Caco-2 (cell line): ENCODE results near the gene VAV2. TPM values are rescaled to one million over a fixed set of nuclear protein-coding genes. Genes with fewer than 3 reads are reported as not detected.
"Not testable (repeated sequence)": the region's sequence is repeated elsewhere in the genome, so short reads cannot be mapped to it uniquely, and the experiment has no call there.

ENCODE experiments used
- BruUV-seq: library from RNA; stranded (reverse); fragments of 400-500 nt; replicated peaks from 2 replicates; lab custom pipeline; 2021; lab: Mats Ljungman, UMichigan
- CTCF ChIA-PET: fragments of 300-600 bp; sonication (Branson Sonifier 250); formaldehyde crosslinking; loops from one replicate; lab custom pipeline; 2022; ENCODE audit warnings: antibody characterized with exemption; lab: Charles Lee
- POLR2A ChIA-PET: fragments of 300-600 bp; sonication (Branson Sonifier 250); formaldehyde crosslinking; loops from one replicate; lab custom pipeline; 2022; ENCODE audit warnings: antibody characterized with exemption; lab: Charles Lee
- DNase-seq, 2 experiments: peaks; one replicate each; pipeline versions ENCODE4 v3.0.0 to v3.0.0-alpha.2; 2020 to 2022
- H3K27me3 ChIP-seq: replicated peaks from 2 replicates; pipeline ENCODE4 v1.6.0; 2011; ENCODE audit warnings: low read length; ENCODE audit not compliant: control insufficient read depth, insufficient read depth
- H3K36me3 ChIP-seq: 2 replicates; pipeline ENCODE4 v1.5.1; 2011; ENCODE audit warnings: low read length; ENCODE audit not compliant: control insufficient read depth, insufficient read depth
- H3K4me1 ChIP-seq: fragments of 250-450 bp; sonication (Bioruptor Pico); 2 replicates; pipeline ENCODE4 v1.5.1; 2020; ENCODE audit warnings: mild to moderate bottlenecking
- H3K4me3 ChIP-seq: 2 replicates; pipeline ENCODE4 v1.5.1; 2011; ENCODE audit warnings: low read depth, mild to moderate bottlenecking, control low read depth, low read length
- H3K9me3 ChIP-seq: fragments of 250-450 bp; sonication (Bioruptor Pico); 2 replicates; pipeline ENCODE4 v1.5.1; 2020; ENCODE audit warnings: mild to moderate bottlenecking, moderate library complexity
- H3K27ac Mint-ChIP-seq: one replicate; pipeline ENCODE4 v1.8.0; 2022; ENCODE audit warnings: mixed read lengths; ENCODE audit not compliant: unreplicated experiment
- H3K27me3 Mint-ChIP-seq: one replicate; pipeline ENCODE4 v1.8.0; 2022; ENCODE audit warnings: mixed read lengths; ENCODE audit not compliant: insufficient read depth, unreplicated experiment
- H3K36me3 Mint-ChIP-seq: one replicate; pipeline ENCODE4 v1.8.0; 2022; ENCODE audit warnings: mild to moderate bottlenecking, mixed read lengths; ENCODE audit not compliant: insufficient read depth, unreplicated experiment
- H3K4me1 Mint-ChIP-seq: one replicate; pipeline ENCODE4 v1.8.0; 2022; ENCODE audit warnings: low read depth, mixed read lengths; ENCODE audit not compliant: unreplicated experiment
- H3K4me3 Mint-ChIP-seq: one replicate; pipeline ENCODE4 v1.8.0; 2022; ENCODE audit warnings: mild to moderate bottlenecking, moderate library complexity, mixed read lengths; ENCODE audit not compliant: unreplicated experiment
- H3K9me3 Mint-ChIP-seq: one replicate; pipeline ENCODE4 v1.8.0; 2022; ENCODE audit warnings: mixed read lengths; ENCODE audit not compliant: unreplicated experiment
- CTCF ChIP-seq, 2 experiments: fragments of 200-600 bp in 1 of 2; IDR thresholded peaks; 1 replicate in 1 of 2; 2 replicates in 1 of 2; pipeline versions ENCODE4 v1.5.1 to v1.8.0; 2011 to 2022; ENCODE audit warnings: antibody characterized with exemption in 1 of 2, control low read depth in 1 of 2, inconsistent platforms in 1 of 2, low read depth in 1 of 2, low read length in 1 of 2, mild to moderate bottlenecking in 1 of 2, moderate library complexity in 1 of 2; ENCODE audit not compliant: insufficient read depth in 1 of 2, severe bottlenecking in 1 of 2, unreplicated experiment in 1 of 2
- intact Hi-C: fragments of 100-400 bp; cut with micrococcal nuclease; formaldehyde crosslinking; loops from one replicate; pipeline ENCODE4 v1.10.0; 2022; ENCODE audit not compliant: unreplicated experiment
- total RNA-seq: library from RNA; stranded (reverse); gene quantifications from 2 replicates; pipeline ENCODE4 v1.2.3, GENCODE V29; 2022

Gene VAV2
- total RNA-seq, 1 experiment from 2014 or later = 55.3 TPM

DNA sequence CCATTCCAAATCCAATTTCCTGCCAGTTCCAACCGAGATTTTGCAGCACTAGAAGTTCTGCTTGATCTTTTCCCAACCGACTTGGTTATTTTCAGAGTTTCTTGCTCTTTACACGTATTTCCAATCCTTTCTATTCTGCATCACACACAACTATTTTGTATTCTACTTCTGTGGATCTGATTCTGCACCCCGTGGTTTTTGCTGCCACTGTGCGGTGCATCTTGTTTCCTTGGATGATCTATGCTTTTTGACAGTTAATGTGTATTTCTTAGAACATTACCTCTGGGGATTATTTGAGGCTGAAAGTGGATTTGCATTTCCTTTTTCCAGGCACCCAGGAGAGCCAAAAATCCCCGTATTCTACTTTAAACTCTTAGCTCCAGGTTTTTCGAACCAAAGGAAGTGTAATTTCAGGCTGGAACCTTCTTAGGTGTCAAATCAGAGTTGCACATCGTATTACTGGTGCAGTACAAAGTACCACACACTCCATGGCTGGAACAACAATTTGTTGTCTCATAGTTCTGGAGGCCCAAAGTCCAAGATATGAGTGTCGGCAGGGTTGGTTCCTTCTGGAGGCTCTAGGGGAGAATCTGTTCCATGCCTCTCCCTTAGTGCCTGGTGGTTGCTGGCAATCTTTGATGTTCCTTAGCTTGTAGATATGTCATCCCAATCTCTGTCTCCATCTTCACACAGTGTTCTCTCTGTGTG lies 239.2 kb downstream of the VAV2 start:
- no peaks in the 10 kb centered on the region for H3K36me3 ChIP-seq
- no peaks in the 10 kb centered on the region for H3K27me3 ChIP-seq
- no peak for DNase-seq
- peaks cover 12% of the 10 kb centered on the region for H3K4me1 ChIP-seq
- H3K4me3 ChIP-seq = no peak overlapping the region
- no peak for TF ChIP-seq CTCF (IDR thresholded peaks at IDR 0.05; ENCODE audit: insufficient read depth in 1 of 2, low read depth in 1 of 2, low read length in 1 of 2, severe bottlenecking in 1 of 2, unreplicated experiment in 1 of 2)
- ChIA-PET CTCF (interaction anchor here (0.6 kb wide), 2 partner anchors 271 to 418 kb away, joined by 3 to 9 read pairs; no protein-coding TSS in a partner anchor), POLR2A (no interaction called here)
- Mint-ChIP-seq H3K27me3 (no peaks in the 10 kb centered on the region), H3K9me3 (peaks cover 10% of the 10 kb centered on the region), H3K4me1 (peaks cover 16% of the 10 kb centered on the region), H3K36me3 (peaks cover 31% of the 10 kb centered on the region), H3K27ac (no peak overlapping the region), H3K4me3 (no peak overlapping the region)
- H3K9me3 ChIP-seq = no peaks in the 10 kb centered on the region
- BruUV-seq = TSS peak; percentile 10
- intact Hi-C loops = no loop called here

DNA sequence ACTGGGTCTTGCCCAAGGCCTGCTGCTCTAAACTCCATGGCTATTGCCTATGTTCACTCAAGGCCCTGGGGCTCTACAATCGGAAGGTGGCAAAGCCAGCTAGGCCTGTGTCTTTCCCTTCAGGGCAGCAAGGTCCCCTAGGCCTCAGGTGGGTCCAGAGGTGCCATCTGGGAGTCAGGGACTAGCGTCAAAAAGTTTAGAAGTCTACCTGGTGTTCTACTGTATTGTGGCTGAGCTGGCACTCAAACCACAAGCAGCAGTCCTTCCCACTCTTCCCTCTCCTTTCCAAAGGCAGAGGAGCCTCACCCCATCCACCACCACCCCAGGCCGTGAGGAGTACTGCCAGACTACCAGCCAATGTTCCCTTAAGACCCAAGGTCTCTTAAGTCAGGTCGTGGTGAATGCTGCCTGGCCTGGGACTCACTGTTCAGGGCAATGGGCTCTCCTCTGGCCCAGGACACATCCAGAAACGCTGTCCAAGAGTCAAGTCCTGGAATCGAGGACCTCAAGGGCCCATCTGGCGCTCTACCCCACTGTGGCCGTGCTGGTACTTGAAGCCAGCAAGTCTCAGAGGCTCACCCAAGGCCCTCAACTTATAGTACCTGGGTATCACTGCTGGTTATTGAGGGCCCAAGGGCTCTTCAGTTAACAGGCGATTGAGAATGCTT lies 241.0 kb downstream of the VAV2 start:
- ChIA-PET CTCF (no interaction called here), POLR2A (no interaction called here)
- Mint-ChIP-seq H3K27ac (no peak overlapping the region), H3K9me3 (peaks cover 19% of the 10 kb centered on the region), H3K4me3 (no peak overlapping the region), H3K27me3 (no peaks in the 10 kb centered on the region), H3K36me3 (peaks cover 29% of the 10 kb centered on the region), H3K4me1 (peaks cover 16% of the 10 kb centered on the region)
- TF ChIP-seq CTCF (IDR thresholded peaks at IDR 0.05; ENCODE audit: insufficient read depth in 1 of 2, low read depth in 1 of 2, low read length in 1 of 2, severe bottlenecking in 1 of 2, unreplicated experiment in 1 of 2) = no peak
- no peak for DNase-seq
- Histone ChIP-seq H3K36me3 (no peaks in the 10 kb centered on the region), H3K27me3 (no peaks in the 10 kb centered on the region), H3K9me3 (no peaks in the 10 kb centered on the region), H3K4me3 (no peak overlapping the region), H3K4me1 (peaks cover 12% of the 10 kb centered on the region)
- intact Hi-C loops = no loop called here
- no TSS peak for BruUV-seq

DNA sequence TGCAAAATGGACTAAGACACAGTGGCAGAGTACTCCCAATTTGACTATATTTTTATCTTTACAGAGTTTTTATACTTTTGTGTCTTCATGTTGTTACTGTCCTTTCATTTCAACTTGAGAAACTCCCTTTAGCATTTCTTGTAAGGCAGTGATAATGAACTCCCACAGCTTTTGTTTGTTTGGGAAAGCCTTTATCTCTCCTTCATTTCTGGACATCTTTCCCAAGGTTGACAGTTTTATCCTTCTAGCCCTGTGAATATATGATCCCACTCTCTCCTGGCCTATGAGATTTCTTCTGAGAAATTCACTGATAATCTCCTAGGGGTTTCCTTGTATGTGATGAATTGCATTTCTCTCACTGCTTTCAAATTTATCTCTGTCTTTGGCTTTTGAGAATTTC lies 244.8 kb downstream of the VAV2 start:
- ChIA-PET CTCF (no interaction called here), POLR2A (interaction anchor here (0.6 kb wide), 1 partner anchor 384 kb away, joined by 3 read pairs; no protein-coding TSS in a partner anchor)
- H3K36me3 Mint-ChIP-seq = peaks cover 5% of the 10 kb centered on the region
- H3K4me3 ChIP-seq = no peak overlapping the region
- H3K27me3 ChIP-seq = no peaks in the 10 kb centered on the region
- H3K36me3 ChIP-seq = no peaks in the 10 kb centered on the region
- H3K27ac Mint-ChIP-seq = no peak overlapping the region
- no peaks in the 10 kb centered on the region for H3K27me3 Mint-ChIP-seq
- DNase-seq = no peak
- H3K9me3 ChIP-seq = no peaks in the 10 kb centered on the region
- intact Hi-C loops = no loop called here
- BruUV-seq = no TSS peak
- H3K4me3 Mint-ChIP-seq = no peak overlapping the region
- peaks cover 9% of the 10 kb centered on the region for H3K9me3 Mint-ChIP-seq
- peaks cover 9% of the 10 kb centered on the region for H3K4me1 Mint-ChIP-seq
- H3K4me1 ChIP-seq = peaks cover 9% of the 10 kb centered on the region
- TF ChIP-seq CTCF (IDR thresholded peaks at IDR 0.05; ENCODE audit: insufficient read depth in 1 of 2, low read depth in 1 of 2, low read length in 1 of 2, severe bottlenecking in 1 of 2, unreplicated experiment in 1 of 2) = no peak

DNA sequence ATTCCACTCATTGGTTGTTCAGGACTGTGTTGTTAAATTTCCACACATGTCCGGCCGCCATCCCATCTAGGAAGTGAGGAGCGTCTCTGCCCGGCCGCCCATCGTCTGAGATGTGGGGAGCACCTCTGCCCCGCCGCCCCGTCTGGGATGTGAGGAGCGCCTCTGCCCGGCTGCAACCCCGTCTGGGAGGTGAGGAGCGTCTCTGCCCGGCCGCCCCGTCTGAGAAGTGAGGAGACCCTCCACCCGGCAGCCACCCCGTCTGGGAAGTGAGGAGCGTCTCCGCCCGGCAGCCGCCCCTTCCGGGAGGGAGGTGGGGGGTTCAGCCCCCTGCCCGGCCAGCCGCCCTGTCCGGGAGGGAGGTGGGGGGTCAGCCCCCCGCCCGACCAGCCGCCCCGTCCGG lies 247.6 kb downstream of the VAV2 start:
- H3K36me3 ChIP-seq, POLR2A ChIA-PET, H3K4me1 Mint-ChIP-seq, H3K27ac Mint-ChIP-seq, H3K27me3 ChIP-seq, CTCF ChIA-PET, H3K4me3 Mint-ChIP-seq, H3K27me3 Mint-ChIP-seq, H3K9me3 Mint-ChIP-seq, H3K4me3 ChIP-seq, H3K9me3 ChIP-seq, H3K36me3 Mint-ChIP-seq, BruUV-seq, intact Hi-C loops, DNase-seq: not testable (repeated sequence)
- peaks cover 10% of the 10 kb centered on the region for H3K4me1 ChIP-seq
